Panc1 (cell line): ENCODE measurements around the gene SLC22A23. TPM values are rescaled to one million over a fixed set of nuclear protein-coding genes. Genes with fewer than 3 reads are reported as not detected.

Source experiments
- ATAC-seq: fragments of 200-7000 bp; cut with Tn5 transposase; 2 replicates; pipeline ENCODE4 v1.9.1; 2020; ENCODE audit warnings: mild to moderate bottlenecking, moderate library complexity
- BruUV-seq: library from RNA; stranded (reverse); fragments of 400-500 nt; replicated peaks from 2 replicates; lab custom pipeline; 2021; lab: Mats Ljungman, UMichigan
- CTCF ChIA-PET: fragments of 300-600 bp; sonication (Branson Sonifier 250); formaldehyde crosslinking; loops from one replicate; lab custom pipeline; 2022; ENCODE audit warnings: antibody characterized with exemption; lab: Charles Lee
- POLR2A ChIA-PET: fragments of 300-600 bp; sonication (Branson Sonifier 250); formaldehyde crosslinking; loops from one replicate; lab custom pipeline; 2022; ENCODE audit warnings: antibody characterized with exemption; lab: Charles Lee
- DNase-seq: peaks from one replicate; pipeline ENCODE4 v3.0.0-alpha.2; 2010; ENCODE audit warnings: low read depth, low spot score
- H3K27ac ChIP-seq: 2 replicates; pipeline ENCODE4 v1.5.1; 2011; ENCODE audit warnings: mild to moderate bottlenecking, low read length, inconsistent platforms
- H3K27me3 ChIP-seq: fragments of 200-500 bp; sonication (Bioruptor generic); 2 replicates; pipeline ENCODE4 v1.6.0; 2014; ENCODE audit warnings: low read length, inconsistent platforms; ENCODE audit not compliant: control insufficient read depth, insufficient read depth
- H3K36me3 ChIP-seq: fragments of 200-500 bp; sonication (Bioruptor generic); 2 replicates; pipeline ENCODE4 v1.5.1; 2014; ENCODE audit warnings: inconsistent platforms, mild to moderate bottlenecking, low read length, moderate library complexity; ENCODE audit not compliant: control insufficient read depth, insufficient read depth
- H3K4me1 ChIP-seq: 2 replicates; pipeline ENCODE4 v1.5.1; 2011; ENCODE audit warnings: inconsistent platforms, mild to moderate bottlenecking, low read length, moderate library complexity; ENCODE audit not compliant: control insufficient read depth, insufficient read depth
- H3K4me3 ChIP-seq, 2 experiments: 2 replicates each; pipeline ENCODE4 v1.5.1; 2011 to 2012; ENCODE audit warnings: low read depth in 2 of 2, low read length in 2 of 2, mild to moderate bottlenecking in 2 of 2, inconsistent platforms in 1 of 2, moderate library complexity in 1 of 2
- H3K9me3 ChIP-seq: fragments of 200-500 bp; sonication (Bioruptor generic); 2 replicates; pipeline ENCODE4 v1.5.1; 2014; ENCODE audit warnings: low read depth, mild to moderate bottlenecking, inconsistent platforms, low read length, moderate library complexity; ENCODE audit not compliant: control insufficient read depth, insufficient read depth
- CTCF ChIP-seq: fragments of 450-650 bp; IDR thresholded peaks from 2 replicates; pipeline ENCODE4 v1.5.1; 2017; ENCODE audit warnings: mild to moderate bottlenecking
- POLR2AphosphoS5 ChIP-seq: IDR thresholded peaks from 2 replicates; pipeline ENCODE4 v1.6.1; 2012; ENCODE audit warnings: mild to moderate bottlenecking, low read depth, low read length, moderate library complexity
- SIN3A ChIP-seq: IDR thresholded peaks from 2 replicates; pipeline ENCODE4 v1.6.1; 2012; ENCODE audit warnings: low read depth, mild to moderate bottlenecking, low read length, moderate library complexity, borderline replicate concordance; ENCODE audit not compliant: insufficient read depth
- TCF7L2 ChIP-seq: IDR thresholded peaks from 2 replicates; pipeline ENCODE4 v1.6.1; 2011; ENCODE audit warnings: mild to moderate bottlenecking, low read depth, low read length, inconsistent platforms
- in situ Hi-C: cut with HindIII; loops from 2 replicates; pipeline ENCODE4 v1.10.0; 2016; ENCODE audit warnings: low sequenced_read_pairs, low pct_unique_long_range_greater_than_20kb
- intact Hi-C: fragments of 100-400 bp; cut with micrococcal nuclease; formaldehyde crosslinking; loops from one replicate; pipeline ENCODE4 v1.10.0; 2022; ENCODE audit not compliant: unreplicated experiment
- total RNA-seq: library from RNA; stranded (reverse); gene quantifications from one replicate; pipeline ENCODE4 v1.2.1, GENCODE V29; 2021; ENCODE audit not compliant: unreplicated experiment
- TF ChIP-seq, protein P1 (sequence below), 2 experiments: IDR thresholded peaks; 2 replicates each; pipeline ENCODE4 v1.6.1; 2011 to 2012; ENCODE audit warnings: low read depth in 2 of 2, control low read depth in 1 of 2, low read length in 1 of 2, mild to moderate bottlenecking in 1 of 2, moderate library complexity in 1 of 2; ENCODE audit not compliant: insufficient read depth in 1 of 2

SLC22A23 gene
- total RNA-seq, 1 experiment from 2014 or later, result 4.5 TPM

DNA sequence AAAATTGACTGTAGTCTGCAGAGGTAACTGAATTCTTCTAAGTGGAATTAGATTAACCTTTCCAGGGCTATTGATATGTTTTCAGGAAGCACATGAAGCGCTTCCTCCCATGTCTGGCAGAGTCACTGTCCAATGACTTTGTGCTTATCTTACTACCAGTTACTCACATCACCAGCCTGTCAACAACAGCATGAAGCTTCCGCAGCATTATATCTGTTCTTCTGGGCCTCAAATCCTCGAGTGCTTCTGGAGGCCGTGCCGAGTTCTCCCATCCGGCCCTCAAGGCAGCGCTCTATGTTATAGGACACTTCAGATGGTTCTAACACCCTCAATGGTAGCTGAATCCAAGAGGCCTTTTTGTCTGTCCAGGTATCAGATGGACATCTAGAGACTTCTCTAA is 164.9 kb downstream of the SLC22A23 start:
- no peak for TF ChIP-seq TCF7L2
- no peak for TF ChIP-seq SIN3A
- no peak for TF ChIP-seq POLR2AphosphoS5
- TF ChIP-seq, protein P1, sequence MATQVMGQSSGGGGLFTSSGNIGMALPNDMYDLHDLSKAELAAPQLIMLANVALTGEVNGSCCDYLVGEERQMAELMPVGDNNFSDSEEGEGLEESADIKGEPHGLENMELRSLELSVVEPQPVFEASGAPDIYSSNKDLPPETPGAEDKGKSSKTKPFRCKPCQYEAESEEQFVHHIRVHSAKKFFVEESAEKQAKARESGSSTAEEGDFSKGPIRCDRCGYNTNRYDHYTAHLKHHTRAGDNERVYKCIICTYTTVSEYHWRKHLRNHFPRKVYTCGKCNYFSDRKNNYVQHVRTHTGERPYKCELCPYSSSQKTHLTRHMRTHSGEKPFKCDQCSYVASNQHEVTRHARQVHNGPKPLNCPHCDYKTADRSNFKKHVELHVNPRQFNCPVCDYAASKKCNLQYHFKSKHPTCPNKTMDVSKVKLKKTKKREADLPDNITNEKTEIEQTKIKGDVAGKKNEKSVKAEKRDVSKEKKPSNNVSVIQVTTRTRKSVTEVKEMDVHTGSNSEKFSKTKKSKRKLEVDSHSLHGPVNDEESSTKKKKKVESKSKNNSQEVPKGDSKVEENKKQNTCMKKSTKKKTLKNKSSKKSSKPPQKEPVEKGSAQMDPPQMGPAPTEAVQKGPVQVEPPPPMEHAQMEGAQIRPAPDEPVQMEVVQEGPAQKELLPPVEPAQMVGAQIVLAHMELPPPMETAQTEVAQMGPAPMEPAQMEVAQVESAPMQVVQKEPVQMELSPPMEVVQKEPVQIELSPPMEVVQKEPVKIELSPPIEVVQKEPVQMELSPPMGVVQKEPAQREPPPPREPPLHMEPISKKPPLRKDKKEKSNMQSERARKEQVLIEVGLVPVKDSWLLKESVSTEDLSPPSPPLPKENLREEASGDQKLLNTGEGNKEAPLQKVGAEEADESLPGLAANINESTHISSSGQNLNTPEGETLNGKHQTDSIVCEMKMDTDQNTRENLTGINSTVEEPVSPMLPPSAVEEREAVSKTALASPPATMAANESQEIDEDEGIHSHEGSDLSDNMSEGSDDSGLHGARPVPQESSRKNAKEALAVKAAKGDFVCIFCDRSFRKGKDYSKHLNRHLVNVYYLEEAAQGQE (IDR thresholded peaks at IDR 0.05; ENCODE audit: insufficient read depth in 1 of 2, low read depth in 2 of 2, low read length in 1 of 2), result no peak
- TF ChIP-seq CTCF, result no peak
- CTCF ChIA-PET, result no interaction called here
- BruUV-seq, result no TSS peak
- Histone ChIP-seq H3K4me1 (peaks cover 9% of the 10 kb centered on the region), H3K9me3 (no peaks in the 10 kb centered on the region), H3K27me3 (no peaks in the 10 kb centered on the region), H3K27ac (no peak overlapping the region), H3K4me3 (no peak overlapping the region), H3K36me3 (no peaks in the 10 kb centered on the region)
- no peak for ATAC-seq
- DNase-seq, result no peak
- POLR2A ChIA-PET, result no interaction called here
- intact Hi-C loops, result loop anchor here (10.0 kb wide), 1 partner anchor 163 kb away; the partner anchor contains the start of gene SLC22A23
- in situ Hi-C loops, result no loop called here

DNA sequence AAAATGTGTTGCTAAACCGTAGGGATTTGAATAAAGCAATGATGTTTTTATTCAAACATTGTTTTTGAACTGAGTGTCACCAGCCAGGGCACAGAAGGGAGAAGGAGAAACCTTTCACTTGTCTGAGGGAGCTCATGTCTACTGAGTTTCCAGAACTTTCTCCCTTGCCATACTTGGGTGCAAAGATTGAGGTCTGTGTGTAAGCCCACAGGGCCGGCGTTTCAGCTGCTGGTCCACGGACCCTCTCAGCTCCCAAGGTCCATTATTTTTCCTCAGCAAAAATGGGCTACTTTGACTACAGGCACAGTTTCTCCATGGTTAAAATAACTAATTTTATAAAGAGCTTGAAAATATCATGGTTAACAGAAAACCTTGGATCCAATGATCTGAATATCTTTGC is 165.5 kb downstream of the SLC22A23 start:
- no peak for DNase-seq
- intact Hi-C loops (loop anchor here (10.0 kb wide), 1 partner anchor 163 kb away; the partner anchor contains the start of gene SLC22A23), in situ Hi-C loops (no loop called here)
- no peak overlapping the region for H3K27ac ChIP-seq
- peaks cover 4% of the 10 kb centered on the region; the same call in 1 of the 2 replicates for H3K4me1 ChIP-seq
- no peak for ATAC-seq
- H3K4me3 ChIP-seq, result no peak overlapping the region
- no peak for TF ChIP-seq CTCF
- no peak for TF ChIP-seq TCF7L2
- TF ChIP-seq POLR2AphosphoS5, result no peak
- TF ChIP-seq SIN3A, result no peak
- TF ChIP-seq, protein P1 (IDR thresholded peaks at IDR 0.05; ENCODE audit: insufficient read depth in 1 of 2, low read depth in 2 of 2, low read length in 1 of 2), result no peak
- H3K36me3 ChIP-seq, result no peaks in the 10 kb centered on the region
- H3K9me3 ChIP-seq, result no peaks in the 10 kb centered on the region
- ChIA-PET POLR2A (no interaction called here), CTCF (no interaction called here)
- no TSS peak for BruUV-seq
- H3K27me3 ChIP-seq, result no peaks in the 10 kb centered on the region
